ENCODE measurements around the gene ADAD2. TPM values are rescaled to one million over a fixed set of nuclear protein-coding genes. Genes with fewer than 3 reads are reported as not detected.

The ADAD2 gene
- total RNA-seq, 1 donor from 2014 or later = not detected

GRCh38 chr16:84155771-84156170, 35.2 kb upstream of the ADAD2 start:
- Histone ChIP-seq H3K4me3 (ENCODE audit: insufficient read depth, low read depth, low read length) (no peak overlapping the region), H3K36me3 (ENCODE audit: insufficient read depth, low read length) (no peaks in the 10 kb centered on the region), H3K27ac (ENCODE audit: low read depth, low read length) (no peak overlapping the region), H2AFZ (ENCODE audit: low read depth, low read length) (no peak overlapping the region), H3K4me1 (ENCODE audit: insufficient read depth, low read length) (no peaks in the 10 kb centered on the region), H3K9ac (ENCODE audit: low read length) (no peak overlapping the region), H3K27me3 (ENCODE audit: insufficient read depth, low read length) (peaks cover 14% of the 10 kb centered on the region), H3K4me2 (ENCODE audit: low read length) (no peak overlapping the region), H3K79me2 (ENCODE audit: insufficient read depth, low read length) (no peaks in the 10 kb centered on the region), H4K20me1 (ENCODE audit: insufficient read depth, low read length) (no peaks in the 10 kb centered on the region), H3K9me3 (ENCODE audit: insufficient read depth, low read depth, low read length) (no peaks in the 10 kb centered on the region)
- TF ChIP-seq, protein P1, sequence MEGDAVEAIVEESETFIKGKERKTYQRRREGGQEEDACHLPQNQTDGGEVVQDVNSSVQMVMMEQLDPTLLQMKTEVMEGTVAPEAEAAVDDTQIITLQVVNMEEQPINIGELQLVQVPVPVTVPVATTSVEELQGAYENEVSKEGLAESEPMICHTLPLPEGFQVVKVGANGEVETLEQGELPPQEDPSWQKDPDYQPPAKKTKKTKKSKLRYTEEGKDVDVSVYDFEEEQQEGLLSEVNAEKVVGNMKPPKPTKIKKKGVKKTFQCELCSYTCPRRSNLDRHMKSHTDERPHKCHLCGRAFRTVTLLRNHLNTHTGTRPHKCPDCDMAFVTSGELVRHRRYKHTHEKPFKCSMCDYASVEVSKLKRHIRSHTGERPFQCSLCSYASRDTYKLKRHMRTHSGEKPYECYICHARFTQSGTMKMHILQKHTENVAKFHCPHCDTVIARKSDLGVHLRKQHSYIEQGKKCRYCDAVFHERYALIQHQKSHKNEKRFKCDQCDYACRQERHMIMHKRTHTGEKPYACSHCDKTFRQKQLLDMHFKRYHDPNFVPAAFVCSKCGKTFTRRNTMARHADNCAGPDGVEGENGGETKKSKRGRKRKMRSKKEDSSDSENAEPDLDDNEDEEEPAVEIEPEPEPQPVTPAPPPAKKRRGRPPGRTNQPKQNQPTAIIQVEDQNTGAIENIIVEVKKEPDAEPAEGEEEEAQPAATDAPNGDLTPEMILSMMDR (IDR thresholded peaks at IDR 0.05; ENCODE audit: insufficient read depth, low read depth, low read length) = no peak
- no peak for TF ChIP-seq EZH2 (IDR thresholded peaks at IDR 0.05; ENCODE audit: insufficient read depth, low read length)
- H3K9me3 Mint-ChIP-seq (ENCODE audit: unreplicated experiment) = no peaks in the 10 kb centered on the region
- H3K36me3 Mint-ChIP-seq (ENCODE audit: low read depth, unreplicated experiment) = peaks cover 3% of the 10 kb centered on the region
- no peak overlapping the region for H3K4me3 Mint-ChIP-seq (ENCODE audit: unreplicated experiment)
- no peaks in the 10 kb centered on the region for H3K4me1 Mint-ChIP-seq (ENCODE audit: low read depth, unreplicated experiment)
- DNase-seq (ENCODE audit: low read depth) (no peak), FAIRE-seq (no peak)
- no peak overlapping the region for H3K27ac Mint-ChIP-seq (ENCODE audit: unreplicated experiment)
- peaks cover 11% of the 10 kb centered on the region for H3K27me3 Mint-ChIP-seq (ENCODE audit: low read depth, unreplicated experiment)

DNA sequence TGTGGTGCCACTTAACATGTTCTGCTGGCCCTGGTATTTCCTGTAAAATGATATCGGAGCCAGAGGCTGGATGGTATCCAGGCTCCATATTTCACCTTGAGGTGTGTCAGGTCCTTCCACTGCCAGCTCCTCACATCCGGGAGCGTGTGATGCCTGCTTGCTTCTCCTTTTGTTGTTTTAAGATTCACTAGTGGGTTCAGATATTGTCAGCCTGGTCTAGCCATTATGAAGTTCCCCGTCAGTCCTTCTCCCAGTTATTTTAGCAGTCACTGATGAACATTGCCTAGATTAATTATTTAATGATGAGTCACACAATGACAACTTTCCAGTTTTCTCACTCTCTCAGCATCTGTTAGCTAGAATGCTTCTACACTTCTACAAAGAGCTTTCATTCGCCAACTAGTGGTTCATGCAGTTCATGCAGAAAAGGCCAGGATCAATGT, 34.6 kb upstream of the ADAD2 start:
- FAIRE-seq (no peak), DNase-seq (ENCODE audit: low read depth) (peak; percentile 40)
- H3K4me1 Mint-ChIP-seq (ENCODE audit: low read depth, unreplicated experiment) = no peaks in the 10 kb centered on the region
- H3K36me3 Mint-ChIP-seq (ENCODE audit: low read depth, unreplicated experiment) = peaks cover 3% of the 10 kb centered on the region
- H3K9me3 Mint-ChIP-seq (ENCODE audit: unreplicated experiment) = no peaks in the 10 kb centered on the region
- no peak overlapping the region for H3K4me3 ChIP-seq (ENCODE audit: insufficient read depth, low read depth, low read length)
- no peak for TF ChIP-seq EZH2 (IDR thresholded peaks at IDR 0.05; ENCODE audit: insufficient read depth, low read length)
- TF ChIP-seq, protein P1 (IDR thresholded peaks at IDR 0.05; ENCODE audit: insufficient read depth, low read depth, low read length) = no peak
- H3K9ac ChIP-seq (ENCODE audit: low read length) = no peak overlapping the region
- H3K4me2 ChIP-seq (ENCODE audit: low read length) = no peak overlapping the region
- H2AFZ ChIP-seq (ENCODE audit: low read depth, low read length) = no peak overlapping the region
- no peaks in the 10 kb centered on the region for H3K79me2 ChIP-seq (ENCODE audit: insufficient read depth, low read length)
- H3K27ac ChIP-seq (ENCODE audit: low read depth, low read length) = no peak overlapping the region
- H3K9me3 ChIP-seq (ENCODE audit: insufficient read depth, low read depth, low read length) = no peaks in the 10 kb centered on the region
- peaks cover 8% of the 10 kb centered on the region for H3K27me3 Mint-ChIP-seq (ENCODE audit: low read depth, unreplicated experiment)
- H3K4me1 ChIP-seq (ENCODE audit: insufficient read depth, low read length) = no peaks in the 10 kb centered on the region
- H4K20me1 ChIP-seq (ENCODE audit: insufficient read depth, low read length) = no peaks in the 10 kb centered on the region
- no peaks in the 10 kb centered on the region for H3K36me3 ChIP-seq (ENCODE audit: insufficient read depth, low read length)
- no peak overlapping the region for H3K4me3 Mint-ChIP-seq (ENCODE audit: unreplicated experiment)
- H3K27ac Mint-ChIP-seq (ENCODE audit: unreplicated experiment) = no peak overlapping the region
- H3K27me3 ChIP-seq (ENCODE audit: insufficient read depth, low read length) = peaks cover 15% of the 10 kb centered on the region

- DNase-seq (ENCODE audit: low read depth) = no peak
- H3K4me1 ChIP-seq (ENCODE audit: insufficient read depth, low read length) = no peaks in the 10 kb centered on the region
- no peaks in the 10 kb centered on the region for H3K9me3 Mint-ChIP-seq (ENCODE audit: unreplicated experiment)
- no peaks in the 10 kb centered on the region for H3K9me3 ChIP-seq (ENCODE audit: insufficient read depth, low read depth, low read length)
- H4K20me1 ChIP-seq (ENCODE audit: insufficient read depth, low read length) = no peaks in the 10 kb centered on the region
- TF ChIP-seq, protein P1 (IDR thresholded peaks at IDR 0.05; ENCODE audit: insufficient read depth, low read depth, low read length) = no peak
- TF ChIP-seq EZH2 (IDR thresholded peaks at IDR 0.05; ENCODE audit: insufficient read depth, low read length) = no peak
- no peak overlapping the region for H3K4me2 ChIP-seq (ENCODE audit: low read length)
- H3K27ac Mint-ChIP-seq (ENCODE audit: unreplicated experiment) = no peak overlapping the region
- peaks cover 20% of the 10 kb centered on the region for H3K27me3 ChIP-seq (ENCODE audit: insufficient read depth, low read length)
- H3K4me3 Mint-ChIP-seq (ENCODE audit: unreplicated experiment) = no peak overlapping the region
- H3K4me3 ChIP-seq (ENCODE audit: insufficient read depth, low read depth, low read length) = no peak overlapping the region
- no peak for FAIRE-seq
- no peak overlapping the region for H3K27ac ChIP-seq (ENCODE audit: low read depth, low read length)
- peaks cover 2% of the 10 kb centered on the region for H3K4me1 Mint-ChIP-seq (ENCODE audit: low read depth, unreplicated experiment)
- no peaks in the 10 kb centered on the region for H3K79me2 ChIP-seq (ENCODE audit: insufficient read depth, low read length)
- no peaks in the 10 kb centered on the region for H3K36me3 Mint-ChIP-seq (ENCODE audit: low read depth, unreplicated experiment)
- H3K9ac ChIP-seq (ENCODE audit: low read length) = no peak overlapping the region
- no peak overlapping the region for H2AFZ ChIP-seq (ENCODE audit: low read depth, low read length)
- H3K36me3 ChIP-seq (ENCODE audit: insufficient read depth, low read length) = no peaks in the 10 kb centered on the region
- peaks cover 8% of the 10 kb centered on the region for H3K27me3 Mint-ChIP-seq (ENCODE audit: low read depth, unreplicated experiment)
Measured at GRCh38 chr16:84159007-84159406, 31.9 kb upstream of the ADAD2 start.

Measured in astrocyte (in vitro differentiated cells and primary cell).